HFF-Myc (cell line): ENCODE results near the gene IFITM1.
"Not testable (repeated sequence)": the region's sequence is repeated elsewhere in the genome, so short reads cannot be mapped to it uniquely, and the experiment has no call there.

Source experiments
- DNase-seq: peaks from one replicate; pipeline ENCODE4 v3.0.0-alpha.2; 2011; ENCODE audit warnings: low read depth; ENCODE audit errors: extremely low read depth
- H3K4me3 ChIP-seq: replicated peaks from 2 replicates; pipeline ENCODE4 v1.5.1; 2011; ENCODE audit warnings: low read depth, mild to moderate bottlenecking, control low read depth, low read length
- TF ChIP-seq, protein P1 (sequence below): IDR thresholded peaks from 2 replicates; pipeline ENCODE4 v1.5.1; 2012; ENCODE audit warnings: mild to moderate bottlenecking, low read depth, low read length, control low read depth; ENCODE audit errors: missing control alignments

IFITM1 gene

DNA sequence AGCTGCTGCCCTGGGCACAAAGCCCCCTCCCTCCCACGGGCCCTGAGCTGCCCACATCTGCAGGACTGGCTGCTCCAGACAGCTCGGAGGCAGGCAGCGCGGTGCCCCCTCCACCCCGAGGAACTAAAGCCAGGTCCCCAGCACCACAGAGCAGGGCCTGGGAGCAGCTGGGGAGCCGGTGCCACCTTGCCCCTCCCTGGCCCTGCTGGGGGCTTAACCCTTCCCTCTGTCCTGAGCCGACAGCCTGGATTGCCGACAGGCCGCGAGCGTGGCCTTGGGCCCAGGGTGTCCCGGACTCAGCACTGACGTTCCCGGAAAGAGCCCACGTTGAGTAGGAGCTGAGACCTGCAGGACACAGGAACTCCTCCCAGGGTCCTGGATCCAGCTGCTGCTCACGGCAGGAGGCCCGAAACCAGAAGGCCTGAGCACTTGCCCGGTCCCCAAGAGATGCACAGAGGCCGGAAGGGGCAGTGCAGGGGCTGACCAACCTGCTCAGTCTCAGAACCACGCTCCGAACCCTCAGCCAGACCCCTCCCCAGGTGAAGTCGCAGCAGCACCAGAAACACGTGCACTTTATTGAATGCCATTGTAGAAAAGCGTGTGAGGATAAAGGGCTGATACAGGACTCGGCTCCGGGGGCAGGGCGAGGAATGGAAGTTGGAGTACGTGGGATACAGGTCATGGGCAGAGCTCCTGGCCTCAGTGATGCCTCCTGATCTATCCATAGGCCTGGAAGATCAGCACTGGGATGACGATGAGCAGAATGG lies 5.5 kb downstream of the IFITM1 start:
- H3K4me3 ChIP-seq: peak overlapping the region; percentile 80
- not testable (repeated sequence) for DNase-seq

DNA sequence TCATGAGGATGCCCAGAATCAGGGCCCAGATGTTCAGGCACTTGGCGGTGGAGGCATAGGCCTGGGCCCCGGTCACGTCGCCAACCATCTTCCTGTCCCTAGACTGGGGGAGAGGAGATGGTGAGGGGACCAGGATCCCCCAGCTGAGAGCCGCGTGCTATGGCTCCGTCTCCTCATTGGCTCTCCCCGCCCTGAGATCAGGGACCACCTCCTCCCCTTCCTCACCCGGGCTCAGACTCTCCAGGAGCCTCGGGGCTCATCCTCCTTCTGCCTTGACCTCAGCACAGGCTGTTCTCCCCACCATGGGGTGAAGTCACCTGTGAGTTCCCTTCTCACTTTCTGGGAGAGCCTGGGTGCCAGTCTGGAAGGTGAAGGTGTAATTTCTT lies 6.0 kb downstream of the IFITM1 start:
- not testable (repeated sequence) for DNase-seq
- peak overlapping the region; percentile 80 for H3K4me3 ChIP-seq

- no peak for DNase-seq
- H3K4me3 ChIP-seq: no peak overlapping the region
- TF ChIP-seq, protein P1, sequence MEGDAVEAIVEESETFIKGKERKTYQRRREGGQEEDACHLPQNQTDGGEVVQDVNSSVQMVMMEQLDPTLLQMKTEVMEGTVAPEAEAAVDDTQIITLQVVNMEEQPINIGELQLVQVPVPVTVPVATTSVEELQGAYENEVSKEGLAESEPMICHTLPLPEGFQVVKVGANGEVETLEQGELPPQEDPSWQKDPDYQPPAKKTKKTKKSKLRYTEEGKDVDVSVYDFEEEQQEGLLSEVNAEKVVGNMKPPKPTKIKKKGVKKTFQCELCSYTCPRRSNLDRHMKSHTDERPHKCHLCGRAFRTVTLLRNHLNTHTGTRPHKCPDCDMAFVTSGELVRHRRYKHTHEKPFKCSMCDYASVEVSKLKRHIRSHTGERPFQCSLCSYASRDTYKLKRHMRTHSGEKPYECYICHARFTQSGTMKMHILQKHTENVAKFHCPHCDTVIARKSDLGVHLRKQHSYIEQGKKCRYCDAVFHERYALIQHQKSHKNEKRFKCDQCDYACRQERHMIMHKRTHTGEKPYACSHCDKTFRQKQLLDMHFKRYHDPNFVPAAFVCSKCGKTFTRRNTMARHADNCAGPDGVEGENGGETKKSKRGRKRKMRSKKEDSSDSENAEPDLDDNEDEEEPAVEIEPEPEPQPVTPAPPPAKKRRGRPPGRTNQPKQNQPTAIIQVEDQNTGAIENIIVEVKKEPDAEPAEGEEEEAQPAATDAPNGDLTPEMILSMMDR: no peak
Measured at GRCh38 chr11:324156-324555, 10.3 kb downstream of the IFITM1 start.

DNA sequence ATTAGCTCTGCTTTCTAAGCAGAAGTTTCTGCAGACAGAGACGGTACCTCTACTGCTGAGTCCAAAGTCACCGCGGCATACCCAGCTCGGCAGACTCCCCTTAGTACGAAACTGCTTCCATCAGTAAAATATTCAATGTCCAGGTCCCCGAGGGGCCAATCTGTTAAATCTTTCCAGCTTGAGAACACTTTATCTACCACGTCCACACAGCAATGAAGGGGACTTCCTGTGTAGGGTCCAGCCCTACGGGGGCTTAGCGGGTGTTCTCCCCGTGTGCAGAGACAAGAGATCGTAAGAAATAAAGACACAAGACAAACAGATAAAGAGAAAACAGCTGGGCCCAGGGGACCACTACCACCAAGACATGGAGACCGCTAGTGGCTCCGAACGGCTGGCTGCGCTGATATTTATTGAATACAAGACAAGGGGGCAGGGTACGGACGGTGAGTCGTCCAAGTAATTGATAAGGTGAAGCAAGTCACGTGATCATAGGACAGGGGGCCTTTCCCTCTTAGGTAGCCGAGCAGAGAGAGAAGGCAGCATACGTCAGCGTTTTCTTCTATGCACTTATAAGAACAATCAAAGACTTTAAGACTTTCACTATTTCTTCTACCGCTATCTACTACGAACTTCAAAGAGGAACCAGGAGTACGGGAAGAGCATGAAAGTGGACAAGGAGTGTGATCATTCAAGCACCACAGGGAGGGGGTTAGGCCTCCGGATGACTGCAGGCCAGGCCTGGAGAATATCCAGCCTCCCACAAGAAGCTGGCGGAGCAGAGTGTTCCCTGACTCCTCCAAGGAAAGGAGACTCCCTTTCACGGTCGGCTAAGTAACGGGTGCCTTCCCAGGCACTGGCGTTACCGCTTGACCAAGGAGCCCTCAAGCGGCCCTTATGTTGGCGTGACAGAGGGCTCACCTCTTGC lies 11.0 kb downstream of the IFITM1 start:
- not testable (repeated sequence) for H3K4me3 ChIP-seq, DNase-seq

DNA sequence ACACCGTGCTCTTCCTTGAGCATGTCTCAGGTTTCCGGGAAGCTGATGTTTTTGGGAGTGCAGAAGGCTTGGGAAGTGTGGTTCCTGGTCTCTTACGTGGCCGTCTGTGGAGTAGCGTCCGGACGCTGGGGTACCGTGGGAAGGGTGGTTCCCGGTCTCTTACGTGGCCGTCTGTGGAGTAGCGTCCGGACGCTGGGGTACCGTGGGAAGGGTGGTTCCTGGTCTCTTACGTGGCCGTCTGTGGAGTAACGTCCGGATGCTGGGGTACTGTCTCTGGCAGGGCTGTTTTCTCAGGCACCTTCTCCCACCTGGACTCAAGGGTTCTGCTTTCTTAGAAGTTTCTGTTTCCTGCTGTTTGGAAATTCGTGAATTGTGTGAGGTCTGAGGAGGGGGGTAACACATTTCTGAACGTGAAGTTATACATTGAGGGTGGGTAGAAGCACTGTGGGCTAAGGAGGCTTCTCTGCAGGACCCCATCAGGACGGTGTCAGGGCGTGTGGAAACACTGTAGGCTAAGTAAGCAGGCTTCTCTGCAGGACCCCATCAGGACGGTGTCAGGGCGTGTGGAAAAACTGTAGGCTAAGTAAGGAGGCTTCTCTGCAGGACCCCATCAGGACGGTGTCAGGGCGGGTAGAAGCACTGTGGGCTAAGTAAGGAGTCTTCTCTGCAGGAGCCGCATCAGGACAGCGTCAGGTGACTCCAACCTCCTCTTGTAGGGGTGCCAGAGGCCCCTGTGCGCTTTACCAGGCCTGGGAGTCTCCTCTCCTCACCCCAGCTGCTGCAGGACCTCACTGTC lies 12.2 kb downstream of the IFITM1 start:
- no peak overlapping the region for H3K4me3 ChIP-seq
- TF ChIP-seq, protein P1: no peak

GRCh38 chr11:326592-326841 lies 12.7 kb downstream of the IFITM1 start:
- no peak overlapping the region for H3K4me3 ChIP-seq

More for the DNA sequence above, 12.2 kb downstream of the IFITM1 start:
- DNase-seq: no peak

GRCh38 chr11:326842-327580 lies 13.2 kb downstream of the IFITM1 start:
- TF ChIP-seq, protein P1: no peak
- DNase-seq: no peak
- H3K4me3 ChIP-seq: no peak overlapping the region

More at GRCh38 chr11:326592-326841, 12.7 kb downstream of the IFITM1 start:
- TF ChIP-seq, protein P1: no peak
- DNase-seq: no peak
